ENCODE data around the gene SYNE2. TPM values are rescaled to one million over a fixed set of nuclear protein-coding genes. Genes with fewer than 3 reads are reported as not detected.

The SYNE2 gene
- total RNA-seq, 2 experiments from 2014 or later: 69.3 to 143 TPM

DNA sequence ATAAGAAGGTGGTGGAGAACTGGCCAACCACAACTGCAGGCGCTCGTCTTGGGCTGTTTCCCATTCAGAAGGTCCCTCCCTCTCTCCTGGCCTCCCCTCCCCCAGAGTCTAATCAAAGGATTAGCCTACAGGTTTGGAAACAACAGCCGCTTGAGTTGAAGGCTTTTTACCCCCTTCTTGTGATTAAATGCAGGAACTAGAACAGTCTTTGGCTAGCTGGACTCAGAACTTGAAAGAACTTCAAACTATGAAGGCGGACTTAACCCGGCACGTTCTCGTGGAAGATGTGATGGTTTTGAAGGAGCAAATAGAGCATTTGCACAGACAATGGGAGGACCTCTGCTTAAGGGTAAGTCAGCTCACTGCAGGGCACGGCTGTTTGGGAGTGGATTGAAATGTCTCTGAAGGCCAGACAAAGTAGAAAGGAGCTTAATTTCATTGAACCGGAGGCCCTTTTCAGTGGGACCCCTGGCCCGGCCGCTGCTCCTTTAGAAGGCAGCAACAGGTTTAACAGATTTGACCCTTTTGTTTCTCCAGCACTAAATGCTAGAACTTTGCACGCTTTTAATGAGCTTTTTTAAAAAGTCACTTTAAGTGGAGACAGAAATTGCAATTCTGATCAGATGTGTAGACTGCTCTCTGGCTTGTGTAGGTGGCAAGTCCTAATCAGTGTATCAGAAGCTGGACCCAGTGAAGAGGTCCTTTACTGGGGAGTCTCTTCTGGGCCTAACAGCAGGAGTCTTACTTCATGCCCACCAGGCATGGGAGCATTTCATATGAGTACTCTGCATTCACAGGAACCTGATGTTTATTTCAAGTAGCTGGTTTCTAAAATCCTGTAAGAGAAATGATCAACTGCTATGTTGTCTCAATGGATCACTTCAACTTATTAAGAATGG is 333.7 kb downstream of the SYNE2 start:
- H3K4me3 Mint-ChIP-seq: no peak overlapping the region
- ATAC-seq (no peak), DNase-seq (no peak)
- no peak overlapping the region for H3K27ac Mint-ChIP-seq
- no peaks in the 10 kb centered on the region for H3K27me3 Mint-ChIP-seq
- H3K36me3 Mint-ChIP-seq: peaks cover 54% of the 10 kb centered on the region
- H3K4me1 Mint-ChIP-seq: peaks cover 5% of the 10 kb centered on the region
- H3K9me3 Mint-ChIP-seq (ENCODE audit: low read depth): no peaks in the 10 kb centered on the region
- CTCF ChIA-PET: interaction anchor here (0.7 to 1.1 kb wide), 2 partner anchors 18 to 49 kb away, joined by 3 read pairs; no protein-coding TSS in a partner anchor

DNA sequence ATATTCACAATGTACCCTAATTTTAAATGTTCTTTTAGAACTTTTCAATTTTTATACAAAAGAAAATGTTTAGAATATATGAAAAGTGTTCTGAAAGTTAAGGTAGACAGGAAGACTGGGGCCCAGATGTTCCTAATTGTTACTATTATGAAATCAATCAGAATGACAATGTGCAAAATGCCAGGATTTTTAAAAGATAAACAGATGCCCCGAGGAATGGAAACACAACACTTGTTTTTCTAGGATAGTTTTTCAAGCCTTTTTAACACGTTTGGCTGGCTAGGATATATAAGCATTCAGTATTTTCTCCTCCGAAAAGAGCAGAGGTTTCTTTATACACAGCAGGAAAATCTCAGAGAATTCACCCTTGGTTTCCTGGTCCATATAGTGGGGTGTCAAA is 334.5 kb downstream of the SYNE2 start:
- no peak for DNase-seq
- Mint-ChIP-seq H3K4me1 (peaks cover 5% of the 10 kb centered on the region), H3K4me3 (no peak overlapping the region), H3K36me3 (peaks cover 50% of the 10 kb centered on the region), H3K27ac (no peak overlapping the region), H3K27me3 (no peaks in the 10 kb centered on the region), H3K9me3 (ENCODE audit: low read depth) (no peaks in the 10 kb centered on the region)
- CTCF ChIA-PET: no interaction called here
- ATAC-seq: no peak

DNA sequence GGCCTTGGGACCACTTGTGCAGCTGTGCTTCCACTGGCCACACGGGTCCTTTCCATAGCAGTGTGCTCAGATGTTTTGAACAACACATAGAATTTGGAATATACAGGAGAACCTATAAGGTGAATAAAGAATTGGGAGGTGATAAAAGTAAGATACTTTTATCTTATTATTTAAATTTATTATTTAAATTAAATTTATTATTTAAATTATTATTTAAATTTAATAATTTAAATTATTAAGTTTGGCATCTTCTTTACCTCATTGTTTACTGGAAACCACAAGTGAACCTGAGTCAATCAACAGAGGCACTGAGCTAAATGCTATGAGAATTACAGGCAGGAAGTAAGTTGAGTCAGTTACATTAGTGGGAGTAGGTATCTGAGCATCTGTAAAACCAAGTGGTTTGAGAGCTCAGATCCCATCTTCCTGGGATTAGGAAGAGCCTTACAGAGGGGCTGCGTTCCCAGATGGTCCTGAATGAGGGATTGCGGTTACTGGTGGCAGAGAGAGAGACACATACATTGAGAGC is 338.2 kb downstream of the SYNE2 start:
- Mint-ChIP-seq H3K27ac (no peak overlapping the region), H3K9me3 (ENCODE audit: low read depth) (no peaks in the 10 kb centered on the region), H3K36me3 (peaks cover 36% of the 10 kb centered on the region), H3K4me1 (peaks cover 9% of the 10 kb centered on the region), H3K27me3 (no peaks in the 10 kb centered on the region), H3K4me3 (no peak overlapping the region)
- DNase-seq (no peak), ATAC-seq (no peak)
- CTCF ChIA-PET: no interaction called here

DNA sequence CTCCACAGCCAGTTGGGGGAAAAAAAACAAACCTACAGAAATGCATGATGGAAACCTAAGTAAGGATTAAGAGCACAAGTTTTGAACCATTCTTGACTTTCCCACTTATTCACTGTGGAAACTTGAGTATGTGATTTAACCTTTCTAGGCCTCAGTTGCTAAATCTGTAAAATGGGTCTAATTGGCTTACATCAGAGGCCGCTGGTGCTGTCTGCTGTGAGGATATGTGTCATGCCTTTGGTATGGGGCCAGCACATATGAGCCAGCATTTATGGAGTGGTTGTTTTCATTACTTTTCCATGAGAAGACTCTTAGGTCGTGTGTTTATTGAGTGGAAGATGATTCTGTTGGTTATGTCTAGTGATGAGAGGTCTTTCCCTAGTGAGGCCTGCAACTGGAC is 339.0 kb downstream of the SYNE2 start:
- Mint-ChIP-seq H3K4me1 (peaks cover 9% of the 10 kb centered on the region), H3K27me3 (no peaks in the 10 kb centered on the region), H3K27ac (no peak overlapping the region), H3K4me3 (no peak overlapping the region), H3K36me3 (peaks cover 30% of the 10 kb centered on the region), H3K9me3 (ENCODE audit: low read depth) (no peaks in the 10 kb centered on the region)
- CTCF ChIA-PET: no interaction called here
- DNase-seq: no peak
- no peak for ATAC-seq

DNA sequence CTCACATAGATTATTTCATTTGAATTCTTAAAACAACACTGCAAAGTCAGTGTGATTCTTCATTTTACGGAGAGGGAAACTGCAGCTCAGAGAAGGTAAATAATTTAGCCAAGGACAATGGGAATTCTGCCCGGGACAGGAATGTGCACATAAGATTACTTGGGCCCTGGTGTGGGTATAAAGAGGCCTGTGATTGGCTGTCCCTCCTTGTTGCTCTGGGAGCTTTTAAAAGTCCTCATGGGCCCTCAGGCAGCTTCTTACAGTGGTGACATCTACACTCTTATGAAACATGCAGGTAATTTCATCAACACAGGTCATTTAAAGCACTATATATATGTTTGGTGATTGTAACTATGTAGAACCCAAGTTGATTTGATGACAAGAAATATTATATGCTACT is 341.0 kb downstream of the SYNE2 start:
- no peak for DNase-seq
- Mint-ChIP-seq H3K27me3 (no peaks in the 10 kb centered on the region), H3K4me3 (no peak overlapping the region), H3K4me1 (peaks cover 9% of the 10 kb centered on the region), H3K27ac (no peak overlapping the region), H3K36me3 (peaks cover 22% of the 10 kb centered on the region), H3K9me3 (ENCODE audit: low read depth) (no peaks in the 10 kb centered on the region)
- no peak for ATAC-seq
- CTCF ChIA-PET: interaction anchor here (1.2 kb wide), 1 partner anchor 65 kb away, joined by 3 read pairs; no protein-coding TSS in a partner anchor

DNA sequence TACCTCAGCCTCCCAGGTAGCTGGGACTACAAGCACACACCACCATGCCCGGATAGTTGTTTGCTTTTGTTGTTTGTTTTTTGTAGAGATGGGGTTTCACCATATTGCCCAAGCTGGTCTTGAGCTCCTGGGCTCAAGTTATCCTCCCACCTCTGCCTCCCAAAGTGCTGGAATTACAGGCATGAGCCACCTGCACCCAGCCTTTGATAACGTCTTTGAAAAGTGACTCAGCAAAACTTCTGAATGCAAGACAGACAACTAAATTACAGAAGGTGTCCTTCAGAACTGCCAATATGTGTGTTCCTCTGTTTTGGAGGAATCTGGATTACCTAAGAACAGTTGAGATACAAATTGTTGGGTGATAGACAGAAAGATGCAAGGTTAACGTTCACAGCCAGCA is 341.6 kb downstream of the SYNE2 start:
- Mint-ChIP-seq H3K27ac (no peak overlapping the region), H3K36me3 (peaks cover 20% of the 10 kb centered on the region), H3K4me1 (peaks cover 9% of the 10 kb centered on the region), H3K4me3 (no peak overlapping the region), H3K9me3 (ENCODE audit: low read depth) (no peaks in the 10 kb centered on the region), H3K27me3 (no peaks in the 10 kb centered on the region)
- CTCF ChIA-PET: interaction anchor here (1.2 kb wide), 1 partner anchor 64 kb away, joined by 3 read pairs; no protein-coding TSS in a partner anchor
- DNase-seq (no peak), ATAC-seq (no peak)

DNA sequence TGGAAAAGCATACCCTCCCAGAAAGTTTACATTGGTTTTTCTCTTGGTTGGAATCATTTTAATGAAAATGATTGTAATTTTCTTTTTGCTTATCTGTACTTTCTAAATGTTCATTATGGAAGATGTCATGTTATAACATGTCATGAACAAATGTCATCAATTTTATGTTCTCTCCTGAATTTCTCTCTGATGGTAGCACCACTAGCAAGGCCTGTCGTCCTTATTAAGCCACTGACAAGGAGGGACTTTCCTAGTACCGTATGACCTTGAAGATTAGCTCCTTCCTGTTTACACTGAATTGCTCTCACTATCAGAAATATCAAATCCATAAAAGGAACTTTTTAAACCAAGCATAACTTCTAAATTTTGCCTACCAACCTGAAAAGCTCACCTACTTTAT is 342.4 kb downstream of the SYNE2 start:
- no peak for DNase-seq
- CTCF ChIA-PET: interaction anchor here (1.0 kb wide), 1 partner anchor 16 kb away, joined by 3 read pairs; no protein-coding TSS in a partner anchor
- no peak for ATAC-seq
- Mint-ChIP-seq H3K4me3 (no peak overlapping the region), H3K27ac (no peak overlapping the region), H3K36me3 (peaks cover 17% of the 10 kb centered on the region), H3K27me3 (no peaks in the 10 kb centered on the region), H3K9me3 (ENCODE audit: low read depth) (no peaks in the 10 kb centered on the region), H3K4me1 (peaks cover 9% of the 10 kb centered on the region)

DNA sequence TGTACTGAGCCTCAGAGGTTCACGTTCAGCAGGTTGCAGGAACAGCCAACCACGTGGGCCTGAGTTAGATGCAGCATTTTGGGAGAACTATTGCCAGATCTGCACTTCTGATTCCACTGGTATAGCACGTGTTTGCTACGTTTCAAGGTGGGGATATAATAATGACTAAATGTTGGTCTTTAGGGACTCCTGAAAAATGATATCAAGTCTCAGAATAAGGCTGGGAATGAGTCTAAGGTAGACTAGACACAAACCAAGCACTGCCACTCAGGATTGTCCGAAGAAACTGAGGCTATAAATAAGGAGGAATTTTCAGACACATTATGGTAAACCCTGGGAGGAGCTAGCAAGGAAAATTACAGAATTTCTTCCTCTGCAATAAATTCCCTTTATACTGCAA is 343.3 kb downstream of the SYNE2 start:
- Mint-ChIP-seq H3K27me3 (no peaks in the 10 kb centered on the region), H3K27ac (no peak overlapping the region), H3K4me3 (no peak overlapping the region), H3K4me1 (peaks cover 9% of the 10 kb centered on the region), H3K36me3 (peaks cover 11% of the 10 kb centered on the region), H3K9me3 (ENCODE audit: low read depth) (no peaks in the 10 kb centered on the region)
- ATAC-seq (no peak), DNase-seq (no peak)
- CTCF ChIA-PET: interaction anchor here (1.0 kb wide), 1 partner anchor 15 kb away, joined by 3 read pairs; no protein-coding TSS in a partner anchor

DNA sequence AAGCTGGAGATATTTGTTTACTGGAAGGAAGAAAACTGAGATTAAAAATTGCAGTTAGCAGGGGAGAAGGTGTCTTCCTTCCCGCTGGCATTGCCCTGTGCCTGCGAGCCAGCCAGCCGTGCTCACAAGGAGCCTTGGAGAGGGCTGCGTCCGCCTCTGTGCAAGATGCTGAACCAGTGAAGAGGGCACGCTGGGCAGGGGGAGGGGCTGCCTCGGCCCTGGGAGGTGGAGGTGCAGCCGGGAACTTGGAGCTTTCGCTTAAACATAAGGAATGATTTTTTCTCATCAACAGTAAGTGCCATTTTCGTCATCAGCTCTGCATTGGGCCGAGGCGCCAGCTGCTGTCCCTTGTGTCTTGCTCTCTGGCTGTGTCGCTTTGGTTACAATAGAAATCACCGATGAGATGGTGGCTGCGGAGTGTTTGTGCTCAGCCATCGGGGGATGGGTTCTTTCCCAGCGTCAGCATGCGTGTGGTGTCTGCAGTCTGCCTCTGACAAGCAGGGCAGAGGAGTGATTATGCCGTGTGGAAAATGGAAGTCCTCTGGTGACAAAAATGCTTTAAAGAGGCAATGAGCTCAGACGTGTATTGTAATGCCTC is 344.1 kb downstream of the SYNE2 start:
- H3K36me3 Mint-ChIP-seq: peaks cover 6% of the 10 kb centered on the region
- H3K9me3 Mint-ChIP-seq (ENCODE audit: low read depth): no peaks in the 10 kb centered on the region
- no peak overlapping the region for H3K27ac Mint-ChIP-seq
- DNase-seq (no peak), ATAC-seq (no peak)
- CTCF ChIA-PET: no interaction called here
- no peaks in the 10 kb centered on the region for H3K27me3 Mint-ChIP-seq
- no peak overlapping the region for H3K4me3 Mint-ChIP-seq
- peaks cover 9% of the 10 kb centered on the region for H3K4me1 Mint-ChIP-seq

DNA sequence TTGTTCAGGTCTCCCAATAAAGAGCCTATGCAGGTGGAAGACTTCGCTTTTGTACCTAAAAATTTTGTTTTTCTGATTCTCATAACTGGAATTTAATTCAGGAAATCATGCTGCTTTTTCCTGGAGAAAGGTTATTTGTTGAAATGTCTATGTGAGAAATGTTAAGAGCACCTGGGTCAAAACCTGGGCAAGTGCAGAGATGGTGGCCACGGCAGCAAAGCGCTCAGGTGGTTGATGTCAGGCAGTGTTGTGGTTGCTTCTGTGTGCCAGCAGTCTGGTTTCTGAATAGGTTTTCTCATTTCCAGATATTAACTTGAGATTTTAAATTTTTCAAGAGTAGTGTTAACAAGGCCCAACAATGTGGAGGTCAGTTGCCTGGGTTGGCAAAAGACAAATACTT is 345.2 kb downstream of the SYNE2 start:
- no peak overlapping the region for H3K4me3 Mint-ChIP-seq
- H3K27me3 Mint-ChIP-seq: no peaks in the 10 kb centered on the region
- DNase-seq (no peak), ATAC-seq (no peak)
- peaks cover 9% of the 10 kb centered on the region for H3K4me1 Mint-ChIP-seq
- H3K27ac Mint-ChIP-seq: no peak overlapping the region
- CTCF ChIA-PET: no interaction called here
- H3K36me3 Mint-ChIP-seq: peaks cover 4% of the 10 kb centered on the region
- H3K9me3 Mint-ChIP-seq (ENCODE audit: low read depth): no peaks in the 10 kb centered on the region

DNA sequence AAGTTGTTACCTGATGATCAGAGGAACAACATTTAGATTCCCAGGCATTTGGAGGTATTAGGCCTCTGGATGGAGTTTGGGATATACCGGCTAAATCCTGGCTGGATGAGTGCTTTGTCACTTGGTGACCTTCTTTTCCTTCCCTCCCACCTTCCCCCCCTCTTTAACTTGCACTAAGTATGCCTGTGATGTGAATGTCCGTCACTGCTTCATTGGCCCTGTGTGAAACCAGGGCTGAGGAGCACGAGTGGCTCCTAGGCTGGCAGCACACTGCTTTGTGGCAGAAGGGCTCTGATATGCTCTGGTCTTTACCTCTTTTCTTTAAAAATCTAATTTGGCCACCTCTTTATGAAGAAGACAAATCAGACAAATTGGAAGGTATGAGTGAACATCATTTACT is 345.7 kb downstream of the SYNE2 start:
- CTCF ChIA-PET: no interaction called here
- ATAC-seq (no peak), DNase-seq (no peak)
- no peak overlapping the region for H3K4me3 Mint-ChIP-seq
- H3K4me1 Mint-ChIP-seq: peaks cover 9% of the 10 kb centered on the region
- no peaks in the 10 kb centered on the region for H3K9me3 Mint-ChIP-seq (ENCODE audit: low read depth)
- H3K36me3 Mint-ChIP-seq: peaks cover 4% of the 10 kb centered on the region
- H3K27me3 Mint-ChIP-seq: no peaks in the 10 kb centered on the region
- H3K27ac Mint-ChIP-seq: no peak overlapping the region

DNA sequence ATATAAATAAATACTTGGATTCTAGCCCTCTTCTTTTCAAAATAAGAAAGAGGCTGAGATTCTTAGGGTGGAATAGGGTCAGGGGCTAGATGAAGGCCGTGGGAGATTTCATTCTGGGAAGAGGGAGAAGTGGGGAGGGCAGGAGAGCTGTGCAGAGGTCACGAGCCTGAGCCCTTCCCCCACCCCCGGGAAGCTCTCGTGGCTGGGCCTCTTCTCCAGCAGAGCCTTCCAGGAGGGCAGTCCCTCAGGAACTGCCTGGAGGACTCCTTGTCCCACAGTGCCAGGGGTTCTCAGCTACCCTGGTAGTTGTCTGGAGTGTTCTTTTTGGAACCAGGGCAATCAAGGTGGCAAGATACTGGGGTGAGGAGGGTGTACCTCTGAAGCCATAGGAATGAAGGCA is 347.4 kb downstream of the SYNE2 start:
- no peak for ATAC-seq
- Mint-ChIP-seq H3K4me3 (no peak overlapping the region), H3K36me3 (peaks cover 3% of the 10 kb centered on the region), H3K27me3 (no peaks in the 10 kb centered on the region), H3K9me3 (ENCODE audit: low read depth) (no peaks in the 10 kb centered on the region), H3K4me1 (peaks cover 3% of the 10 kb centered on the region), H3K27ac (no peak overlapping the region)
- CTCF ChIA-PET: interaction anchor here (1.4 kb wide), 1 partner anchor 104 kb away, joined by 4 read pairs; no protein-coding TSS in a partner anchor
- no peak for DNase-seq

DNA sequence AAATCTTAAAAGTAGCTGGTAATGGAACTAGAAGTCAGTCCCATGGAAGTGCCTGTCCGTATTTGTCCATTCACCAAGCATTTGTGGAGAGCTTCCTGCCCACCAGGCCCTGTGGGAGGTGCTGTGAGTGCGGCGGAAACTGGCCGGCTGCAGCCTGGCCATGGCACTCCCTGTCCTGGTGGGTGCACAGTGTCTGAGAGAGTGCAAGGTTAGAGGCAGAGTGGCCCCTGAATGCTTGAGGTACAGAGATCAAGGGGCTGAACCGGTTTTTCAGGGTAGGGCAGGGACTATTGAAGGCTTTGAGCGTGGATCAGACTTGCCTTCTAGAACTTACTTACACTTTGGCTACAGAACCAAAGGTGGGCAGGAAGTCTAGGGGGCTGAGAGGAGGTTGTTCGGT is 348.5 kb downstream of the SYNE2 start:
- Mint-ChIP-seq H3K4me3 (no peak overlapping the region), H3K36me3 (peaks cover 1% of the 10 kb centered on the region), H3K27ac (no peak overlapping the region), H3K27me3 (no peaks in the 10 kb centered on the region), H3K4me1 (no peaks in the 10 kb centered on the region), H3K9me3 (ENCODE audit: low read depth) (no peaks in the 10 kb centered on the region)
- no peak for DNase-seq
- no peak for ATAC-seq
- CTCF ChIA-PET: no interaction called here
